Hematopoietic multipotent progenitor cell treated with erythropoietin and hydrocortisone succinate and interleukin-3 and kit ligand, for 4 days (in vitro differentiated cells): ENCODE measurements around the gene TOP3B.
A peak's percentile ranks its signal among the peaks of the same experiment; 100 is the strongest.

ENCODE experiments used
- DNase-seq: peaks from one replicate; pipeline ENCODE4 v3.0.0-alpha.2; 2015

Gene TOP3B

GRCh38 chr22:21980547-21980946 lies 2.0 kb downstream of the TOP3B start:
- no peak for DNase-seq

- no peak for DNase-seq
These were observed 3.8 kb downstream of the TOP3B start for GRCh38 chr22:21978564-21979386.

GRCh38 chr22:21977814-21978213 lies 4.8 kb downstream of the TOP3B start:
- DNase-seq = no peak

GRCh38 chr22:21975854-21976345 lies 6.7 kb downstream of the TOP3B start:
- no peak for DNase-seq

GRCh38 chr22:21975273-21975672 lies 7.3 kb downstream of the TOP3B start:
- no peak for DNase-seq

- DNase-seq = no peak
These were observed 8.4 kb downstream of the TOP3B start for GRCh38 chr22:21974058-21974649.

- DNase-seq = no peak
These were observed 9.8 kb downstream of the TOP3B start for GRCh38 chr22:21972806-21973205.

- DNase-seq = peak; percentile 75
These were observed 10.3 kb downstream of the TOP3B start for GRCh38 chr22:21972293-21972779.

- DNase-seq = no peak
These were observed 10.7 kb downstream of the TOP3B start for GRCh38 chr22:21971858-21972275.

- no peak for DNase-seq
These were observed 11.6 kb downstream of the TOP3B start for GRCh38 chr22:21970800-21971617.

- no peak for DNase-seq
These were observed 12.4 kb downstream of the TOP3B start for GRCh38 chr22:21970037-21970799.

- DNase-seq = no peak
These were observed 14.0 kb downstream of the TOP3B start for GRCh38 chr22:21968452-21969129.

- DNase-seq = no peak
These were observed 14.8 kb downstream of the TOP3B start for GRCh38 chr22:21967693-21968271.

GRCh38 chr22:21966643-21967516 lies 15.7 kb downstream of the TOP3B start:
- DNase-seq = no peak

GRCh38 chr22:21965762-21966288 lies 16.8 kb downstream of the TOP3B start:
- no peak for DNase-seq

- no peak for DNase-seq
These were observed 17.6 kb downstream of the TOP3B start for GRCh38 chr22:21964918-21965484.

GRCh38 chr22:21964234-21964633 lies 18.4 kb downstream of the TOP3B start:
- no peak for DNase-seq

GRCh38 chr22:21963790-21964211 lies 18.8 kb downstream of the TOP3B start:
- no peak for DNase-seq

GRCh38 chr22:21963286-21963685 lies 19.3 kb downstream of the TOP3B start:
- DNase-seq = no peak

GRCh38 chr22:21962655-21962949 lies 20.0 kb downstream of the TOP3B start:
- no peak for DNase-seq
